ENCODE measurements around the gene POLR1B. TPM values are rescaled to one million over a fixed set of nuclear protein-coding genes. Genes with fewer than 3 reads are reported as not detected.

Gene POLR1B
- total RNA-seq, 1 experiment from 2014 or later: 42.2 TPM

DNA sequence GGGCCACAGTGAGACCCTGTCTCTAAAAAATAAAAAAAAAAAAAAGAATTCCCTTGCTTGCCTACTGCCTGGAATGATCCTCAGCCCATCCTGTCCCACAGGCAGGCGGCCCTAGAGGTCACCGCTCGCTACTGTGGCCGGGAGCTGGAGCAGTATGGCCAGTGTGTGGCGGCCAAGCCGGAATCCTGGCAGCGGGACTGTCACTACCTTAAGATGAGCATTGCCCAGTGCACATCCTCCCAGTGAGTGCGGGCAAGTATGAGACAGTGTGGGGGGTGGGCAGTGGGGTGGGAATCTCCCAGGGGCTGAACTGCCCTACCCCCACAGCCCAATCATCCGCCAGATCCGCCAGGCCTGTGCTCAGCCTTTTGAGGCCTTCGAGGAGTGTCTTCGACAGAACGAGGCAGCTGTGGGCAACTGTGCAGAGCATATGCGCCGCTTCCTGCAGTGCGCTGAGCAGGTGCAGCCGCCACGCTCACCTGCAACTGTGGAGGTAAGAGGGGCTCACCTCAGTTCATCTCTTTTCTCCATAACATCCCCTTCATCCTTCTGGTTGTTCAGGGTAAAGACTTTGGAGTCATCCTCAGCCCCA lies 43.7 kb downstream of the POLR1B start:
- CTCF ChIA-PET: no interaction called here
- H3K36me3 ChIP-seq (ENCODE audit: control insufficient read depth, insufficient read depth, low read length): peaks cover 2% of the 10 kb centered on the region; the same call in 1 of the 2 replicates
- Mint-ChIP-seq H3K36me3 (ENCODE audit: insufficient read depth, unreplicated experiment) (peaks cover 30% of the 10 kb centered on the region), H3K27me3 (ENCODE audit: insufficient read depth, unreplicated experiment) (no peaks in the 10 kb centered on the region), H3K4me1 (ENCODE audit: low read depth, unreplicated experiment) (peaks cover 16% of the 10 kb centered on the region), H3K9me3 (ENCODE audit: unreplicated experiment) (no peaks in the 10 kb centered on the region), H3K27ac (ENCODE audit: unreplicated experiment) (peak overlapping the region; percentile 97), H3K4me3 (ENCODE audit: unreplicated experiment) (peak overlapping the region; percentile 48)
- H3K4me3 ChIP-seq (ENCODE audit: low read depth, low read length): no peak overlapping the region
- DNase-seq: no peak
- TF ChIP-seq, protein P1, sequence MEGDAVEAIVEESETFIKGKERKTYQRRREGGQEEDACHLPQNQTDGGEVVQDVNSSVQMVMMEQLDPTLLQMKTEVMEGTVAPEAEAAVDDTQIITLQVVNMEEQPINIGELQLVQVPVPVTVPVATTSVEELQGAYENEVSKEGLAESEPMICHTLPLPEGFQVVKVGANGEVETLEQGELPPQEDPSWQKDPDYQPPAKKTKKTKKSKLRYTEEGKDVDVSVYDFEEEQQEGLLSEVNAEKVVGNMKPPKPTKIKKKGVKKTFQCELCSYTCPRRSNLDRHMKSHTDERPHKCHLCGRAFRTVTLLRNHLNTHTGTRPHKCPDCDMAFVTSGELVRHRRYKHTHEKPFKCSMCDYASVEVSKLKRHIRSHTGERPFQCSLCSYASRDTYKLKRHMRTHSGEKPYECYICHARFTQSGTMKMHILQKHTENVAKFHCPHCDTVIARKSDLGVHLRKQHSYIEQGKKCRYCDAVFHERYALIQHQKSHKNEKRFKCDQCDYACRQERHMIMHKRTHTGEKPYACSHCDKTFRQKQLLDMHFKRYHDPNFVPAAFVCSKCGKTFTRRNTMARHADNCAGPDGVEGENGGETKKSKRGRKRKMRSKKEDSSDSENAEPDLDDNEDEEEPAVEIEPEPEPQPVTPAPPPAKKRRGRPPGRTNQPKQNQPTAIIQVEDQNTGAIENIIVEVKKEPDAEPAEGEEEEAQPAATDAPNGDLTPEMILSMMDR (IDR thresholded peaks at IDR 0.05; ENCODE audit: insufficient read depth in 1 of 2, low read depth in 1 of 2, low read length in 1 of 2, severe bottlenecking in 1 of 2, unreplicated experiment in 1 of 2): no peak
- no peaks in the 10 kb centered on the region for H3K9me3 ChIP-seq
- POLR2A ChIA-PET: no interaction called here
- peaks cover 23% of the 10 kb centered on the region for H3K4me1 ChIP-seq
- no TSS peak for BruUV-seq (replicated peaks)
- H3K27me3 ChIP-seq (replicated peaks; ENCODE audit: control insufficient read depth, insufficient read depth, low read length): no peaks in the 10 kb centered on the region
- intact Hi-C loops (cut with micrococcal nuclease; ENCODE audit: unreplicated experiment): loop anchor here (10.0 kb wide), 1 partner anchor 691 kb away; the partner anchor contains the start of gene MERTK

GRCh38 chr2:112588611-112589045 lies 46.4 kb downstream of the POLR1B start:
- Mint-ChIP-seq H3K4me1 (ENCODE audit: low read depth, unreplicated experiment) (peaks cover 37% of the 10 kb centered on the region), H3K27ac (ENCODE audit: unreplicated experiment) (peak overlapping the region; percentile 43), H3K9me3 (ENCODE audit: unreplicated experiment) (peaks cover 6% of the 10 kb centered on the region), H3K36me3 (ENCODE audit: insufficient read depth, unreplicated experiment) (peaks cover 36% of the 10 kb centered on the region), H3K27me3 (ENCODE audit: insufficient read depth, unreplicated experiment) (no peaks in the 10 kb centered on the region), H3K4me3 (ENCODE audit: unreplicated experiment) (no peak overlapping the region)
- peaks cover 2% of the 10 kb centered on the region; the same call in 1 of the 2 replicates for H3K36me3 ChIP-seq (ENCODE audit: control insufficient read depth, insufficient read depth, low read length)
- H3K9me3 ChIP-seq: no peaks in the 10 kb centered on the region
- CTCF ChIA-PET: no interaction called here
- no peak overlapping the region for H3K4me3 ChIP-seq (ENCODE audit: low read depth, low read length)
- intact Hi-C loops (cut with micrococcal nuclease; ENCODE audit: unreplicated experiment): loop anchor here (10.0 kb wide), 1 partner anchor 694 kb away; the partner anchor contains the start of gene MERTK
- no peak for DNase-seq
- no TSS peak for BruUV-seq (replicated peaks)
- H3K27me3 ChIP-seq (replicated peaks; ENCODE audit: control insufficient read depth, insufficient read depth, low read length): no peaks in the 10 kb centered on the region
- TF ChIP-seq, protein P1 (IDR thresholded peaks at IDR 0.05; ENCODE audit: insufficient read depth in 1 of 2, low read depth in 1 of 2, low read length in 1 of 2, severe bottlenecking in 1 of 2, unreplicated experiment in 1 of 2): no peak
- POLR2A ChIA-PET: interaction anchor here (0.7 kb wide), 1 partner anchor 56 kb away, joined by 4 read pairs; no protein-coding TSS in a partner anchor
- peaks cover 35% of the 10 kb centered on the region for H3K4me1 ChIP-seq

- Mint-ChIP-seq H3K27ac (ENCODE audit: unreplicated experiment) (peak overlapping the region; percentile 78), H3K36me3 (ENCODE audit: insufficient read depth, unreplicated experiment) (peaks cover 29% of the 10 kb centered on the region), H3K4me3 (ENCODE audit: unreplicated experiment) (peak overlapping the region; percentile 49), H3K4me1 (ENCODE audit: low read depth, unreplicated experiment) (peaks cover 37% of the 10 kb centered on the region), H3K9me3 (ENCODE audit: unreplicated experiment) (peaks cover 9% of the 10 kb centered on the region), H3K27me3 (ENCODE audit: insufficient read depth, unreplicated experiment) (no peaks in the 10 kb centered on the region)
- ChIA-PET CTCF (interaction anchor here (1.2 to 1.3 kb wide), 3 partner anchors 9 to 135 kb away, joined by 4 to 10 read pairs (median 5); partner anchors contain the start of gene SLC20A1), POLR2A (interaction anchor here (0.6 to 1.5 kb wide), 5 partner anchors 8 to 537 kb away, joined by 4 to 20 read pairs (median 4); partner anchors contain the start of gene SLC20A1)
- Histone ChIP-seq H3K4me3 (ENCODE audit: low read depth, low read length) (no peak overlapping the region), H3K27me3 (replicated peaks; ENCODE audit: control insufficient read depth, insufficient read depth, low read length) (no peaks in the 10 kb centered on the region), H3K9me3 (no peaks in the 10 kb centered on the region), H3K4me1 (peaks cover 28% of the 10 kb centered on the region), H3K36me3 (ENCODE audit: control insufficient read depth, insufficient read depth, low read length) (peaks cover 2% of the 10 kb centered on the region; the same call in 1 of the 2 replicates)
- BruUV-seq (replicated peaks): no TSS peak
- TF ChIP-seq, protein P1 (IDR thresholded peaks at IDR 0.05; ENCODE audit: insufficient read depth in 1 of 2, low read depth in 1 of 2, low read length in 1 of 2, severe bottlenecking in 1 of 2, unreplicated experiment in 1 of 2): no peak
- peak; percentile 91 to 96 for DNase-seq
- intact Hi-C loops (cut with micrococcal nuclease; ENCODE audit: unreplicated experiment): no loop called here
These were observed 49.1 kb downstream of the POLR1B start for GRCh38 chr2:112591413-112591812.

Measured in Caco-2 (cell line).